Calu3 (cell line): Measurements from ENCODE around the gene PTPRN2. TPM values are rescaled to one million over a fixed set of nuclear protein-coding genes. Genes with fewer than 3 reads are reported as not detected.

ENCODE experiments used
- BruUV-seq: library from RNA; stranded (reverse); fragments of 400-500 nt; replicated peaks from 2 replicates; lab custom pipeline; 2021; lab: Mats Ljungman, UMichigan
- CTCF ChIA-PET: fragments of 300-600 bp; sonication (Branson Sonifier 250); formaldehyde crosslinking; loops from one replicate; lab custom pipeline; 2022; ENCODE audit warnings: antibody characterized with exemption; lab: Charles Lee
- DNase-seq: peaks from one replicate; pipeline ENCODE4 v3.0.0; 2022
- H3K27ac Mint-ChIP-seq: one replicate; pipeline ENCODE4 v1.8.0; 2022; ENCODE audit warnings: mixed read lengths; ENCODE audit not compliant: unreplicated experiment
- H3K27me3 Mint-ChIP-seq: one replicate; pipeline ENCODE4 v1.8.0; 2022; ENCODE audit warnings: mixed read lengths; ENCODE audit not compliant: unreplicated experiment
- H3K36me3 Mint-ChIP-seq: one replicate; pipeline ENCODE4 v1.8.0; 2022; ENCODE audit warnings: mild to moderate bottlenecking, moderate library complexity, mixed read lengths; ENCODE audit not compliant: insufficient read depth, unreplicated experiment
- H3K4me1 Mint-ChIP-seq: one replicate; pipeline ENCODE4 v1.8.0; 2022; ENCODE audit warnings: mild to moderate bottlenecking, low read depth, mixed read lengths; ENCODE audit not compliant: unreplicated experiment
- H3K4me3 Mint-ChIP-seq: one replicate; pipeline ENCODE4 v1.8.0; 2022; ENCODE audit warnings: mild to moderate bottlenecking, low read depth, moderate library complexity, mixed read lengths; ENCODE audit not compliant: unreplicated experiment
- H3K9me3 Mint-ChIP-seq: one replicate; pipeline ENCODE4 v1.8.0; 2022; ENCODE audit warnings: low read depth, mixed read lengths; ENCODE audit not compliant: unreplicated experiment
- intact Hi-C: fragments of 100-400 bp; cut with micrococcal nuclease; formaldehyde crosslinking; loops from one replicate; pipeline ENCODE4 v1.10.0; 2022; ENCODE audit not compliant: unreplicated experiment
- total RNA-seq: library from RNA; stranded (reverse); gene quantifications from 2 replicates; pipeline ENCODE4 v1.2.3, GENCODE V29; 2022
- TF ChIP-seq, protein P1 (sequence below): fragments of 200-600 bp; IDR thresholded peaks from one replicate; pipeline ENCODE4 v1.8.0; 2022; ENCODE audit warnings: antibody characterized with exemption; ENCODE audit not compliant: unreplicated experiment

PTPRN2 gene
- total RNA-seq, 1 experiment from 2014 or later, result 2.0 TPM

DNA sequence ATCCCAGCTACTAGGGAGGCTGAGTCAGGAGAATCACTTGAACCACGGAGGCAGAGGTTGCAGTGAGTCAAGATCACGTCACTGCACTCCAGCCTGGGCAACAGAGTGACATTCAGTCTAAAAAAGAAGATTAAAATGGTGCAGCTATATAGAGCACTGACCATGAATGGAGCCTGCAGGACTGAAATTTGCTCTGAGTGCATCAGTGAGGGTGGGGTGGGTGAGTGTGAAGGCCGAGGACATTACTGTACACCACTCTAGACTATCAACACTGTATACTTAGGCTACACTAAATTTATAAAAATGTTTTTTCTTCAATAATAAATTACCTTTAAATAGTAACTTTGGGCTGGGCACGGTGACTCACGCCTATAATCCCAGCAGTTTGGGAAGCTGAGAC lies 294.7 kb downstream of the PTPRN2 start:
- H3K9me3 Mint-ChIP-seq, result peaks cover 18% of the 10 kb centered on the region
- no peak overlapping the region for H3K4me3 Mint-ChIP-seq
- TF ChIP-seq, protein P1, sequence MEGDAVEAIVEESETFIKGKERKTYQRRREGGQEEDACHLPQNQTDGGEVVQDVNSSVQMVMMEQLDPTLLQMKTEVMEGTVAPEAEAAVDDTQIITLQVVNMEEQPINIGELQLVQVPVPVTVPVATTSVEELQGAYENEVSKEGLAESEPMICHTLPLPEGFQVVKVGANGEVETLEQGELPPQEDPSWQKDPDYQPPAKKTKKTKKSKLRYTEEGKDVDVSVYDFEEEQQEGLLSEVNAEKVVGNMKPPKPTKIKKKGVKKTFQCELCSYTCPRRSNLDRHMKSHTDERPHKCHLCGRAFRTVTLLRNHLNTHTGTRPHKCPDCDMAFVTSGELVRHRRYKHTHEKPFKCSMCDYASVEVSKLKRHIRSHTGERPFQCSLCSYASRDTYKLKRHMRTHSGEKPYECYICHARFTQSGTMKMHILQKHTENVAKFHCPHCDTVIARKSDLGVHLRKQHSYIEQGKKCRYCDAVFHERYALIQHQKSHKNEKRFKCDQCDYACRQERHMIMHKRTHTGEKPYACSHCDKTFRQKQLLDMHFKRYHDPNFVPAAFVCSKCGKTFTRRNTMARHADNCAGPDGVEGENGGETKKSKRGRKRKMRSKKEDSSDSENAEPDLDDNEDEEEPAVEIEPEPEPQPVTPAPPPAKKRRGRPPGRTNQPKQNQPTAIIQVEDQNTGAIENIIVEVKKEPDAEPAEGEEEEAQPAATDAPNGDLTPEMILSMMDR, result no peak
- no TSS peak for BruUV-seq
- no peaks in the 10 kb centered on the region for H3K4me1 Mint-ChIP-seq
- no peak overlapping the region for H3K27ac Mint-ChIP-seq
- intact Hi-C loops, result no loop called here
- no peaks in the 10 kb centered on the region for H3K36me3 Mint-ChIP-seq
- no peak for DNase-seq
- H3K27me3 Mint-ChIP-seq, result no peaks in the 10 kb centered on the region
- CTCF ChIA-PET, result no interaction called here

DNA sequence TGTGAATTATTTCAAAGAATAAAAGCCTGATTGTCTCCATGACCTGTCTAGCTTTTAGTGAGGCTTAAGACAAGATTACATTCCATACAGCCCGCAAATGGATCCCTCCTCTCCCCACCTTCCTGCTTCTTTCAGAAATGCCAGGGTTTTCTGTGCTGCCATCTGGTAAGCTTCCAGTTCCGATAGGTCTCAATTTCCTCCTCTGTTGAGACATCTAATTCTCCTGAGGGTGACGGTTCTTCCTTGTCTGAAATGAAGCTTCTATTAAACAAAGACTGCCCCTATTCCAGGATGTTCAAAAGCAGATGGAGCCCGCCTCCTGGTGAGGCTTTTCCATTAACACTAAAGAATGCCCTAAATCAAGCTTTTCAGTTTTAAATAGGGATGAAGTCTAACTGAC lies 295.6 kb downstream of the PTPRN2 start:
- H3K27me3 Mint-ChIP-seq, result no peaks in the 10 kb centered on the region
- H3K36me3 Mint-ChIP-seq, result no peaks in the 10 kb centered on the region
- H3K27ac Mint-ChIP-seq, result no peak overlapping the region
- TF ChIP-seq, protein P1, result no peak
- intact Hi-C loops, result no loop called here
- H3K4me1 Mint-ChIP-seq, result no peaks in the 10 kb centered on the region
- no peak overlapping the region for H3K4me3 Mint-ChIP-seq
- peaks cover 23% of the 10 kb centered on the region for H3K9me3 Mint-ChIP-seq
- BruUV-seq, result no TSS peak
- DNase-seq, result no peak
- CTCF ChIA-PET, result no interaction called here

DNA sequence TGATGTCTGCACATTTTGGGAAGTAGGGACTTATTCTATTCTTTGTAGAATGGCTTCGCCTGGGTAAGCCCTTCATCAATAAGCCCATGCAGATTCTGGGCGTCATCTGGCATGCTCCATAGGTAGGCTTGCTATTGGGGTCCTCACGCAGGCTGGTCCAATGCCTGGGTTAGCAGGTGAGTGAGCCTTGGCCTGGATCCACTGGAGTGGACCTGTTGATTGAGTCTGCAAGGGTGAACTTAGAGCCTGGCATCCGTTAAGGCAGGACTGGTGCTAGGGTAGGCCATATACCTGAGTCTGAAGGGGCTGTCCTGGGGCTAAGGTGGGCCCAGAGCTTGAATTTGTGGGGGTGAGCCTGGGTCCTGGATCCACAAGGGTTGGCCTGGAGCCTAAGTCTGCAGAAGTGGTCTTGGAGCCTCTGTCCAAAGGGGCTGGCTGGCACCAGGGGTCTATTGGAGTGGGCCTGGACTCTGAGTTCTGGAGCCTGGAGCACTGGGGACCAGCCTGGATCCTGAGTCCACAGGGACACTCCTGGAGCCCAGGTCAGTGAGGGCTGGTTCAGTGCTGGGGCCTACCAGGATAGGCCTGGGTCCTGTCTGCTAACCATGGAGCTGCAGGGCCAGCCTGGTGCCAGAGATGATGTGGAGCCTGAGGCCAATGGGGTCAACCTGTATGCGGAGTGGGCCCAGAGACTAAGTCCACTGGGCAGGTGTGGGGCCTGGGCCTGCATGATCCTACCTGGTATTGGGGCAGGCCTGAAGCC lies 297.7 kb downstream of the PTPRN2 start:
- peaks cover 27% of the 10 kb centered on the region for H3K9me3 Mint-ChIP-seq
- no peak overlapping the region for H3K27ac Mint-ChIP-seq
- TF ChIP-seq, protein P1, result no peak
- H3K36me3 Mint-ChIP-seq, result no peaks in the 10 kb centered on the region
- BruUV-seq, result no TSS peak
- intact Hi-C loops, result no loop called here
- CTCF ChIA-PET, result no interaction called here
- no peak for DNase-seq
- no peaks in the 10 kb centered on the region for H3K4me1 Mint-ChIP-seq
- H3K4me3 Mint-ChIP-seq, result no peak overlapping the region
- no peaks in the 10 kb centered on the region for H3K27me3 Mint-ChIP-seq

DNA sequence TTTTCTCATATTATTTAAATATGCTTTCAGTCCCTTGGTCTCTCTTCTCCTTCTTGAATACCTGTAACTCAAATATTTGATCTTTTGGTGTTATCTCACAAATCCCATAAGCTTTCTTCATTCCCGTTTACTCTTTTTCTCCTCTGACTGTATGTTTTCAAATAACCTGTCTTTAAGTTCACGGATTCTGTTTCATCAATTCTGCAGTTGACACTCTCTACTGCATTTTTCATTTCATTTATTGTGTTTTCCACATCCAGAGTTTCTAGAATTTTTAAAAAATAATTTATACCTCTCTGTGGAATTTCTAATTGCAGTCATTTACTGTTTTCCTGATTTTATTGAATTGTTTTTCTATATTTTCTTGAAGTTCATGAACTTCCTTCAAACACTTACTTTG lies 298.4 kb downstream of the PTPRN2 start:
- no TSS peak for BruUV-seq
- no peak overlapping the region for H3K4me3 Mint-ChIP-seq
- intact Hi-C loops, result no loop called here
- CTCF ChIA-PET, result no interaction called here
- no peak overlapping the region for H3K27ac Mint-ChIP-seq
- peaks cover 29% of the 10 kb centered on the region for H3K9me3 Mint-ChIP-seq
- TF ChIP-seq, protein P1, result no peak
- no peaks in the 10 kb centered on the region for H3K27me3 Mint-ChIP-seq
- H3K4me1 Mint-ChIP-seq, result no peaks in the 10 kb centered on the region
- DNase-seq, result no peak
- H3K36me3 Mint-ChIP-seq, result no peaks in the 10 kb centered on the region
